ENCODE measurements around the gene GSG1L.

DNA sequence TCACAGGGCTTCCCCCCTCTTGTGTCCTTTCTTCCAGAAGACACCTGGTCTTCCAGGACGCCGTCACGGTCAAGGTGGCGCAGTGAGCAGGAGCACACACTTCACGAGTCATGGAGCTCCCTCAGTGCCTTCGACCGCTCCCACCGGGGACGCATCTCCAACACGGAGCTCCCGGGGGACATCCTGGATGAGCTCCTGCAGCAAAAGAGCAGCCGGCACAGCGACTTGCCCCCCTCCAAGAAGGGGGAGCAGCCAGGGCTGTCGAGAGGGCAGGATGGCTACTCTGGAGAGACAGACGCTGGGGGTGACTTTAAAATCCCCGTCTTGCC lies 314.0 kb downstream of the GSG1L start:
- TF ChIP-seq, protein P1, sequence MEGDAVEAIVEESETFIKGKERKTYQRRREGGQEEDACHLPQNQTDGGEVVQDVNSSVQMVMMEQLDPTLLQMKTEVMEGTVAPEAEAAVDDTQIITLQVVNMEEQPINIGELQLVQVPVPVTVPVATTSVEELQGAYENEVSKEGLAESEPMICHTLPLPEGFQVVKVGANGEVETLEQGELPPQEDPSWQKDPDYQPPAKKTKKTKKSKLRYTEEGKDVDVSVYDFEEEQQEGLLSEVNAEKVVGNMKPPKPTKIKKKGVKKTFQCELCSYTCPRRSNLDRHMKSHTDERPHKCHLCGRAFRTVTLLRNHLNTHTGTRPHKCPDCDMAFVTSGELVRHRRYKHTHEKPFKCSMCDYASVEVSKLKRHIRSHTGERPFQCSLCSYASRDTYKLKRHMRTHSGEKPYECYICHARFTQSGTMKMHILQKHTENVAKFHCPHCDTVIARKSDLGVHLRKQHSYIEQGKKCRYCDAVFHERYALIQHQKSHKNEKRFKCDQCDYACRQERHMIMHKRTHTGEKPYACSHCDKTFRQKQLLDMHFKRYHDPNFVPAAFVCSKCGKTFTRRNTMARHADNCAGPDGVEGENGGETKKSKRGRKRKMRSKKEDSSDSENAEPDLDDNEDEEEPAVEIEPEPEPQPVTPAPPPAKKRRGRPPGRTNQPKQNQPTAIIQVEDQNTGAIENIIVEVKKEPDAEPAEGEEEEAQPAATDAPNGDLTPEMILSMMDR (IDR thresholded peaks at IDR 0.05 in 2 of 3, conservative IDR thresholded peaks at IDR 0.05 in 1 of 3; ENCODE audit: insufficient read depth in 2 of 3, low read depth in 1 of 3, low read length in 3 of 3): no peak
- TF ChIP-seq CHD1 (IDR thresholded peaks at IDR 0.05; ENCODE audit: low read length) (no peak), TAL1 (IDR thresholded peaks at IDR 0.05) (no peak), NRF1 (conservative IDR thresholded peaks at IDR 0.05 in 1 of 2, IDR thresholded peaks at IDR 0.05 in 1 of 2) (no peak), CEBPB (tag; IDR thresholded peaks at IDR 0.05) (no peak), POLR2AphosphoS5 (IDR thresholded peaks at IDR 0.05; ENCODE audit: control insufficient read depth, insufficient read depth, low read depth, low read length) (no peak), POLR2A (conservative IDR thresholded peaks at IDR 0.05) (no peak), HDAC1 (IDR thresholded peaks at IDR 0.05) (no peak)

Measured in K562 (cell line).